Stomach (tissue), 4 donors: Measurements from ENCODE around the gene HLA-DPB1.

ENCODE experiments used
- POLR2A ChIP-seq, 4 donors: fragments of 450-650 bp; IDR thresholded peaks; one replicate each; pipeline ENCODE4 v1.6.1; 2016; ENCODE audit warnings: antibody characterized with exemption in 4 of 4, control low read depth in 2 of 4, mild to moderate bottlenecking in 1 of 4, moderate library complexity in 1 of 4
- POLR2AphosphoS5 ChIP-seq, 3 donors: sonication (generic); formaldehyde crosslinking; IDR thresholded peaks; one replicate each; pipeline ENCODE4 v1.6.1; 2016; ENCODE audit warnings: antibody characterized with exemption in 3 of 3
- TF ChIP-seq, protein P1 (sequence below), 7 experiments: fragments of 450-650 bp in 4 of 7; fragments of 200-600 bp in 3 of 7; sonication (generic) in 3 of 7; IDR thresholded peaks; one replicate each; pipeline ENCODE4 v1.5.1; 2016 to 2019; ENCODE audit warnings: antibody characterized with exemption in 7 of 7, control low read depth in 2 of 7, mild to moderate bottlenecking in 1 of 7

DNA sequence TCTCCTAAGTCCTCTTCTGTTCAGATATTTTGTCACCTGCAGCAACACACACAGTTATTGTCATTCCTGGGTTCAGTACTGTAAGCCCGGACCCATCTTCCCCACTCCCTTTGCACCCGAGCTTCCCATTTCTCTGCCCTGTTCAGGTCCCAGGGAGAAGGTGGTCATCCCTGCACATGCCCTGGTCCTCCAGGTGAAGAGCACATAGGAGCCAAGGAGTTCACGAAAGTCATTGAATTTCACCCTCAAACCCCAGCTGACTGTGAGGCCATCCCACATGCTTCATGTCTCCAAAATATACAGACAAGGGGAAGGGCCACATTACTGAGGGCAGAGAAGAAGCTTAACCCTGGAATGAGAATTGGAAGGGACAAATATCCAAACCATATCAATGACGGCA, 10.5 kb upstream of the HLA-DPB1 start:
- TF ChIP-seq POLR2A (IDR thresholded peaks at IDR 0.05) (no peak), POLR2AphosphoS5 (IDR thresholded peaks at IDR 0.05) (no peak)
- TF ChIP-seq, protein P1, sequence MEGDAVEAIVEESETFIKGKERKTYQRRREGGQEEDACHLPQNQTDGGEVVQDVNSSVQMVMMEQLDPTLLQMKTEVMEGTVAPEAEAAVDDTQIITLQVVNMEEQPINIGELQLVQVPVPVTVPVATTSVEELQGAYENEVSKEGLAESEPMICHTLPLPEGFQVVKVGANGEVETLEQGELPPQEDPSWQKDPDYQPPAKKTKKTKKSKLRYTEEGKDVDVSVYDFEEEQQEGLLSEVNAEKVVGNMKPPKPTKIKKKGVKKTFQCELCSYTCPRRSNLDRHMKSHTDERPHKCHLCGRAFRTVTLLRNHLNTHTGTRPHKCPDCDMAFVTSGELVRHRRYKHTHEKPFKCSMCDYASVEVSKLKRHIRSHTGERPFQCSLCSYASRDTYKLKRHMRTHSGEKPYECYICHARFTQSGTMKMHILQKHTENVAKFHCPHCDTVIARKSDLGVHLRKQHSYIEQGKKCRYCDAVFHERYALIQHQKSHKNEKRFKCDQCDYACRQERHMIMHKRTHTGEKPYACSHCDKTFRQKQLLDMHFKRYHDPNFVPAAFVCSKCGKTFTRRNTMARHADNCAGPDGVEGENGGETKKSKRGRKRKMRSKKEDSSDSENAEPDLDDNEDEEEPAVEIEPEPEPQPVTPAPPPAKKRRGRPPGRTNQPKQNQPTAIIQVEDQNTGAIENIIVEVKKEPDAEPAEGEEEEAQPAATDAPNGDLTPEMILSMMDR (IDR thresholded peaks at IDR 0.05), result no peak
